WTC11 (cell line): ENCODE measurements around the gene NCK1. TPM values are rescaled to one million over a fixed set of nuclear protein-coding genes. Genes with fewer than 3 reads are reported as not detected.
A peak's percentile ranks its signal among the peaks of the same experiment; 100 is the strongest.

Experiments used
- ATAC-seq: fragments of 200-7000 bp; cut with Tn5 transposase; 2 replicates; pipeline ENCODE4 v1.10.0; 2021; ENCODE audit warnings: mild to moderate bottlenecking, moderate library complexity
- CTCF ChIA-PET: fragments of 300-600 bp; sonication (Branson Sonifier 250); formaldehyde crosslinking; loops from one replicate; lab custom pipeline; 2021; ENCODE audit warnings: antibody characterized with exemption; lab: Charles Lee
- POLR2A ChIA-PET: fragments of 350-600 bp; sonication (Branson Sonifier 250); formaldehyde crosslinking; loops from one replicate; lab custom pipeline; 2021; ENCODE audit warnings: antibody characterized with exemption; lab: Charles Lee
- DNase-seq: peaks from one replicate; pipeline ENCODE4 v3.0.0; 2021; ENCODE audit warnings: low spot score
- H3K27ac Mint-ChIP-seq: 2 replicates; pipeline ENCODE4 v1.8.0; 2021; ENCODE audit warnings: mixed read lengths
- H3K27me3 Mint-ChIP-seq: 2 replicates; pipeline ENCODE4 v1.8.0; 2021; ENCODE audit warnings: low read depth, mild to moderate bottlenecking, moderate library complexity, mixed read lengths
- H3K36me3 Mint-ChIP-seq: 2 replicates; pipeline ENCODE4 v1.8.0; 2021; ENCODE audit warnings: mixed read lengths
- H3K4me1 Mint-ChIP-seq: 2 replicates; pipeline ENCODE4 v1.8.0; 2022; ENCODE audit warnings: mixed read lengths
- H3K4me3 Mint-ChIP-seq: 2 replicates; pipeline ENCODE4 v1.8.0; 2021; ENCODE audit warnings: mild to moderate bottlenecking, moderate library complexity, mixed read lengths
- H3K9me3 Mint-ChIP-seq: 2 replicates; pipeline ENCODE4 v1.8.0; 2021; ENCODE audit warnings: mixed read lengths
- CDX4 ChIP-seq: fragments of 250-450 bp; sonication (Bioruptor Pico); IDR thresholded peaks from 2 replicates; pipeline ENCODE4 v1.9.0; 2021; ENCODE audit warnings: moderate library complexity, mild to moderate bottlenecking, inconsistent platforms, borderline replicate concordance
- ESRRA ChIP-seq: sonication (generic); formaldehyde crosslinking; IDR thresholded peaks from 2 replicates; pipeline ENCODE4 v1.8.1; 2022; ENCODE audit warnings: mild to moderate bottlenecking, missing genetic modification reagents, borderline replicate concordance
- FOXJ3 ChIP-seq: sonication (generic); formaldehyde crosslinking; IDR thresholded peaks from 2 replicates; pipeline ENCODE4 v1.9.0; 2021; ENCODE audit warnings: missing genetic modification reagents, mild to moderate bottlenecking, borderline replicate concordance
- KAT7 ChIP-seq: sonication (generic); formaldehyde crosslinking; IDR thresholded peaks from 2 replicates; pipeline ENCODE4 v1.8.1; 2023; ENCODE audit warnings: missing genetic modification reagents, mild to moderate bottlenecking, borderline replicate concordance
- MAX ChIP-seq: sonication (generic); formaldehyde crosslinking; IDR thresholded peaks from 2 replicates; pipeline ENCODE4 v1.8.0; 2022; ENCODE audit warnings: mild to moderate bottlenecking, missing genetic modification reagents
- NFE2L1 ChIP-seq: sonication (generic); formaldehyde crosslinking; IDR thresholded peaks from 2 replicates; pipeline ENCODE4 v1.8.1; 2023; ENCODE audit warnings: missing genetic modification reagents
- NR1H2 ChIP-seq: sonication (generic); formaldehyde crosslinking; IDR thresholded peaks from 2 replicates; pipeline ENCODE4 v1.9.0; 2021; ENCODE audit warnings: mild to moderate bottlenecking, moderate library complexity, missing genetic modification reagents
- NR3C1 ChIP-seq: sonication (generic); formaldehyde crosslinking; conservative IDR thresholded peaks from 2 replicates; pipeline ENCODE4 v1.8.1; 2023; ENCODE audit warnings: low read depth, mild to moderate bottlenecking, missing genetic modification reagents
- PREB ChIP-seq: sonication (generic); formaldehyde crosslinking; IDR thresholded peaks from 2 replicates; pipeline ENCODE4 v1.8.1; 2022; ENCODE audit warnings: mild to moderate bottlenecking, missing genetic modification reagents, moderate library complexity, borderline replicate concordance
- SMAD4 ChIP-seq: sonication (generic); formaldehyde crosslinking; IDR thresholded peaks from 2 replicates; pipeline ENCODE4 v1.8.0; 2022; ENCODE audit warnings: mild to moderate bottlenecking, missing genetic modification reagents
- TCF7 ChIP-seq: sonication (generic); formaldehyde crosslinking; IDR thresholded peaks from 2 replicates; pipeline ENCODE4 v1.8.0; 2022; ENCODE audit warnings: mild to moderate bottlenecking, low read depth, missing genetic modification reagents, moderate library complexity
- ZBTB21 ChIP-seq: sonication (generic); formaldehyde crosslinking; IDR thresholded peaks from 2 replicates; pipeline ENCODE4 v1.8.1; 2023; ENCODE audit warnings: mild to moderate bottlenecking, missing genetic modification reagents, borderline replicate concordance
- ZMAT4 ChIP-seq: fragments of 250-450 bp; sonication (Bioruptor Pico); IDR thresholded peaks from 2 replicates; pipeline ENCODE4 v1.9.0; 2021; ENCODE audit warnings: mild to moderate bottlenecking
- ZNF121 ChIP-seq: sonication (generic); formaldehyde crosslinking; IDR thresholded peaks from 2 replicates; pipeline ENCODE4 v1.8.0; 2023; ENCODE audit warnings: missing genetic modification reagents
- ZNF232 ChIP-seq: sonication (generic); formaldehyde crosslinking; IDR thresholded peaks from 2 replicates; pipeline ENCODE4 v1.8.0; 2022; ENCODE audit warnings: mild to moderate bottlenecking, missing genetic modification reagents
- ZNF317 ChIP-seq: sonication (generic); formaldehyde crosslinking; IDR thresholded peaks from 2 replicates; pipeline ENCODE4 v1.8.1; 2023; ENCODE audit warnings: low read depth, mild to moderate bottlenecking, moderate library complexity, missing genetic modification reagents, borderline replicate concordance
- ZNF425 ChIP-seq: fragments of 250-450 bp; sonication (Bioruptor Pico); conservative IDR thresholded peaks from 2 replicates; pipeline ENCODE4 v1.9.0; 2021; ENCODE audit warnings: mild to moderate bottlenecking
- total RNA-seq: library from RNA; stranded (reverse); gene quantifications from 3 replicates; pipeline ENCODE4 v1.2.3, GENCODE V29; 2021
- TF ChIP-seq, protein P1 (sequence below): sonication (generic); formaldehyde crosslinking; IDR thresholded peaks from 2 replicates; pipeline ENCODE4 v1.8.0; 2022; ENCODE audit warnings: mild to moderate bottlenecking, missing genetic modification reagents
- TF ChIP-seq, protein P2 (sequence below): sonication (generic); formaldehyde crosslinking; conservative IDR thresholded peaks from 2 replicates; pipeline ENCODE4 v1.8.1; 2023; ENCODE audit warnings: mild to moderate bottlenecking, low read depth, missing genetic modification reagents, moderate library complexity
- TF ChIP-seq, protein P3 (sequence below): fragments of 250-450 bp; sonication (Bioruptor Pico); IDR thresholded peaks from 2 replicates; pipeline ENCODE4 v1.9.0; 2021; ENCODE audit warnings: mild to moderate bottlenecking
- TF ChIP-seq, protein P4 (sequence below): sonication (generic); formaldehyde crosslinking; IDR thresholded peaks from 2 replicates; pipeline ENCODE4 v1.8.0; 2023; ENCODE audit warnings: mild to moderate bottlenecking, missing genetic modification reagents

Gene NCK1
- total RNA-seq, 1 experiment from 2014 or later: 28.9 TPM

- no peak for TF ChIP-seq ZNF317 (CRISPR knock-in tag)
- no peak for TF ChIP-seq PREB (CRISPR knock-in tag)
- no peak for TF ChIP-seq ZMAT4
- TF ChIP-seq, protein P1, sequence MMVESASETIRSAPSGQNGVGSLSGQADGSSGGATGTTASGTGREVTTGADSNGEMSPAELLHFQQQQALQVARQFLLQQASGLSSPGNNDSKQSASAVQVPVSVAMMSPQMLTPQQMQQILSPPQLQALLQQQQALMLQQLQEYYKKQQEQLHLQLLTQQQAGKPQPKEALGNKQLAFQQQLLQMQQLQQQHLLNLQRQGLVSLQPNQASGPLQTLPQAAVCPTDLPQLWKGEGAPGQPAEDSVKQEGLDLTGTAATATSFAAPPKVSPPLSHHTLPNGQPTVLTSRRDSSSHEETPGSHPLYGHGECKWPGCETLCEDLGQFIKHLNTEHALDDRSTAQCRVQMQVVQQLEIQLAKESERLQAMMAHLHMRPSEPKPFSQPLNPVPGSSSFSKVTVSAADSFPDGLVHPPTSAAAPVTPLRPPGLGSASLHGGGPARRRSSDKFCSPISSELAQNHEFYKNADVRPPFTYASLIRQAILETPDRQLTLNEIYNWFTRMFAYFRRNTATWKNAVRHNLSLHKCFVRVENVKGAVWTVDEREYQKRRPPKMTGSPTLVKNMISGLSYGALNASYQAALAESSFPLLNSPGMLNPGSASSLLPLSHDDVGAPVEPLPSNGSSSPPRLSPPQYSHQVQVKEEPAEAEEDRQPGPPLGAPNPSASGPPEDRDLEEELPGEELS (CRISPR knock-in tag): no peak; the same call in 1 of the 2 replicates
- no peak for TF ChIP-seq SMAD4 (CRISPR knock-in tag)
- TF ChIP-seq, protein P2, sequence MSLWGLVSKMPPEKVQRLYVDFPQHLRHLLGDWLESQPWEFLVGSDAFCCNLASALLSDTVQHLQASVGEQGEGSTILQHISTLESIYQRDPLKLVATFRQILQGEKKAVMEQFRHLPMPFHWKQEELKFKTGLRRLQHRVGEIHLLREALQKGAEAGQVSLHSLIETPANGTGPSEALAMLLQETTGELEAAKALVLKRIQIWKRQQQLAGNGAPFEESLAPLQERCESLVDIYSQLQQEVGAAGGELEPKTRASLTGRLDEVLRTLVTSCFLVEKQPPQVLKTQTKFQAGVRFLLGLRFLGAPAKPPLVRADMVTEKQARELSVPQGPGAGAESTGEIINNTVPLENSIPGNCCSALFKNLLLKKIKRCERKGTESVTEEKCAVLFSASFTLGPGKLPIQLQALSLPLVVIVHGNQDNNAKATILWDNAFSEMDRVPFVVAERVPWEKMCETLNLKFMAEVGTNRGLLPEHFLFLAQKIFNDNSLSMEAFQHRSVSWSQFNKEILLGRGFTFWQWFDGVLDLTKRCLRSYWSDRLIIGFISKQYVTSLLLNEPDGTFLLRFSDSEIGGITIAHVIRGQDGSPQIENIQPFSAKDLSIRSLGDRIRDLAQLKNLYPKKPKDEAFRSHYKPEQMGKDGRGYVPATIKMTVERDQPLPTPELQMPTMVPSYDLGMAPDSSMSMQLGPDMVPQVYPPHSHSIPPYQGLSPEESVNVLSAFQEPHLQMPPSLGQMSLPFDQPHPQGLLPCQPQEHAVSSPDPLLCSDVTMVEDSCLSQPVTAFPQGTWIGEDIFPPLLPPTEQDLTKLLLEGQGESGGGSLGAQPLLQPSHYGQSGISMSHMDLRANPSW (CRISPR knock-in tag): no peak
- no peak for TF ChIP-seq ZBTB21 (CRISPR knock-in tag)
- TF ChIP-seq ZNF425 (CRISPR knock-in tag): no peak
- TF ChIP-seq ESRRA: no peak
- no peak for TF ChIP-seq KAT7
- 0 out of 2 replicates have a peak, but pooled peaks have one; percentile 27 for TF ChIP-seq ZNF232 (CRISPR knock-in tag)
- TF ChIP-seq FOXJ3 (CRISPR knock-in tag): no peak
- TF ChIP-seq ZNF121 (CRISPR knock-in tag): no peak
- TF ChIP-seq CDX4: no peak
- no peak for TF ChIP-seq NR3C1
- no peak for TF ChIP-seq TCF7
- TF ChIP-seq NFE2L1 (CRISPR knock-in tag): no peak
Measured at GRCh38 chr3:136818769-136819391, 43.1 kb upstream of the NCK1 start, which contains the start of gene SLC35G2 (continued).

- peak; percentile 35 for DNase-seq
- Mint-ChIP-seq H3K4me1 (peaks cover 24% of the 10 kb centered on the region), H3K27ac (no peak overlapping the region), H3K4me3 (peak overlapping the region; percentile 87), H3K9me3 (peaks cover 20% of the 10 kb centered on the region), H3K27me3 (peaks cover 31% of the 10 kb centered on the region), H3K36me3 (peaks cover 15% of the 10 kb centered on the region)
- peak; percentile 37 for ATAC-seq
- ChIA-PET CTCF (interaction anchor here (1.0 kb wide), 2 partner anchors 67 to 195 kb away, joined by 4 to 6 read pairs; partner anchors contain the start of gene STAG1), POLR2A (no interaction called here)
- TF ChIP-seq, protein P3, sequence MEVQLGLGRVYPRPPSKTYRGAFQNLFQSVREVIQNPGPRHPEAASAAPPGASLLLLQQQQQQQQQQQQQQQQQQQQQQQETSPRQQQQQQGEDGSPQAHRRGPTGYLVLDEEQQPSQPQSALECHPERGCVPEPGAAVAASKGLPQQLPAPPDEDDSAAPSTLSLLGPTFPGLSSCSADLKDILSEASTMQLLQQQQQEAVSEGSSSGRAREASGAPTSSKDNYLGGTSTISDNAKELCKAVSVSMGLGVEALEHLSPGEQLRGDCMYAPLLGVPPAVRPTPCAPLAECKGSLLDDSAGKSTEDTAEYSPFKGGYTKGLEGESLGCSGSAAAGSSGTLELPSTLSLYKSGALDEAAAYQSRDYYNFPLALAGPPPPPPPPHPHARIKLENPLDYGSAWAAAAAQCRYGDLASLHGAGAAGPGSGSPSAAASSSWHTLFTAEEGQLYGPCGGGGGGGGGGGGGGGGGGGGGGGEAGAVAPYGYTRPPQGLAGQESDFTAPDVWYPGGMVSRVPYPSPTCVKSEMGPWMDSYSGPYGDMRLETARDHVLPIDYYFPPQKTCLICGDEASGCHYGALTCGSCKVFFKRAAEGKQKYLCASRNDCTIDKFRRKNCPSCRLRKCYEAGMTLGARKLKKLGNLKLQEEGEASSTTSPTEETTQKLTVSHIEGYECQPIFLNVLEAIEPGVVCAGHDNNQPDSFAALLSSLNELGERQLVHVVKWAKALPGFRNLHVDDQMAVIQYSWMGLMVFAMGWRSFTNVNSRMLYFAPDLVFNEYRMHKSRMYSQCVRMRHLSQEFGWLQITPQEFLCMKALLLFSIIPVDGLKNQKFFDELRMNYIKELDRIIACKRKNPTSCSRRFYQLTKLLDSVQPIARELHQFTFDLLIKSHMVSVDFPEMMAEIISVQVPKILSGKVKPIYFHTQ (CRISPR knock-in tag): no peak
- TF ChIP-seq, protein P4, sequence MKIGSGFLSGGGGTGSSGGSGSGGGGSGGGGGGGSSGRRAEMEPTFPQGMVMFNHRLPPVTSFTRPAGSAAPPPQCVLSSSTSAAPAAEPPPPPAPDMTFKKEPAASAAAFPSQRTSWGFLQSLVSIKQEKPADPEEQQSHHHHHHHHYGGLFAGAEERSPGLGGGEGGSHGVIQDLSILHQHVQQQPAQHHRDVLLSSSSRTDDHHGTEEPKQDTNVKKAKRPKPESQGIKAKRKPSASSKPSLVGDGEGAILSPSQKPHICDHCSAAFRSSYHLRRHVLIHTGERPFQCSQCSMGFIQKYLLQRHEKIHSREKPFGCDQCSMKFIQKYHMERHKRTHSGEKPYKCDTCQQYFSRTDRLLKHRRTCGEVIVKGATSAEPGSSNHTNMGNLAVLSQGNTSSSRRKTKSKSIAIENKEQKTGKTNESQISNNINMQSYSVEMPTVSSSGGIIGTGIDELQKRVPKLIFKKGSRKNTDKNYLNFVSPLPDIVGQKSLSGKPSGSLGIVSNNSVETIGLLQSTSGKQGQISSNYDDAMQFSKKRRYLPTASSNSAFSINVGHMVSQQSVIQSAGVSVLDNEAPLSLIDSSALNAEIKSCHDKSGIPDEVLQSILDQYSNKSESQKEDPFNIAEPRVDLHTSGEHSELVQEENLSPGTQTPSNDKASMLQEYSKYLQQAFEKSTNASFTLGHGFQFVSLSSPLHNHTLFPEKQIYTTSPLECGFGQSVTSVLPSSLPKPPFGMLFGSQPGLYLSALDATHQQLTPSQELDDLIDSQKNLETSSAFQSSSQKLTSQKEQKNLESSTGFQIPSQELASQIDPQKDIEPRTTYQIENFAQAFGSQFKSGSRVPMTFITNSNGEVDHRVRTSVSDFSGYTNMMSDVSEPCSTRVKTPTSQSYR (CRISPR knock-in tag): no peak
- TF ChIP-seq ZNF232 (CRISPR knock-in tag): no peak
- no peak for TF ChIP-seq NR1H2 (CRISPR knock-in tag)
- TF ChIP-seq MAX (CRISPR knock-in tag): no peak
Measured at GRCh38 chr3:136819392-136819730, 42.6 kb upstream of the NCK1 start.
